HepG2 (cell line): ENCODE measurements around the gene ZNF547. TPM values are rescaled to one million over a fixed set of nuclear protein-coding genes. Genes with fewer than 3 reads are reported as not detected.

ENCODE experiments used
- ATM ChIP-seq: fragments of 450-650 bp; IDR thresholded peaks from 2 replicates; pipeline ENCODE4 v1.7.1; 2017; ENCODE audit warnings: mild to moderate bottlenecking, borderline replicate concordance
- GFI1 ChIP-seq: sonication (generic); formaldehyde crosslinking; IDR thresholded peaks from 2 replicates; pipeline ENCODE4 v1.5.0; 2020; ENCODE audit warnings: missing genetic modification reagents, mild to moderate bottlenecking, borderline replicate concordance
- HDAC2 ChIP-seq: sonication (generic); formaldehyde crosslinking; IDR thresholded peaks from 2 replicates; pipeline ENCODE4 v1.4.0; 2020; ENCODE audit warnings: missing genetic modification reagents
- HNF1A ChIP-seq, 2 experiments: sonication (generic) in 1 of 2; formaldehyde crosslinking in 1 of 2; IDR thresholded peaks; 2 replicates each; pipeline versions ENCODE4 v1.4.0 to v1.6.1; 2016 to 2020; ENCODE audit warnings: borderline replicate concordance in 1 of 2, low read depth in 1 of 2, mild to moderate bottlenecking in 1 of 2, missing genetic modification reagents in 1 of 2
- KIAA2018 ChIP-seq: sonication (generic); formaldehyde crosslinking; IDR thresholded peaks from 2 replicates; pipeline ENCODE4 v1.5.0; 2020; ENCODE audit warnings: mild to moderate bottlenecking, missing genetic modification reagents, borderline replicate concordance
- NCOR1 ChIP-seq: fragments of 200-600 bp; sonication (generic); IDR thresholded peaks from 2 replicates; pipeline ENCODE4 v1.7.0; 2017; ENCODE audit warnings: antibody characterized with exemption, low read length, borderline replicate concordance
- ZFX ChIP-seq: sonication (generic); formaldehyde crosslinking; IDR thresholded peaks from 2 replicates; pipeline ENCODE4 v1.4.0; 2020; ENCODE audit warnings: mild to moderate bottlenecking, low read depth, missing genetic modification reagents, moderate library complexity
- ZMYM3 ChIP-seq: sonication (generic); formaldehyde crosslinking; IDR thresholded peaks from 2 replicates; pipeline ENCODE4 v1.5.1; 2020; ENCODE audit warnings: mild to moderate bottlenecking, missing genetic modification reagents
- ZNF281 ChIP-seq: sonication (generic); formaldehyde crosslinking; IDR thresholded peaks from 2 replicates; pipeline ENCODE4 v1.4.0; 2020; ENCODE audit warnings: missing genetic modification reagents, borderline replicate concordance
- ZNF296 ChIP-seq: sonication (generic); formaldehyde crosslinking; conservative IDR thresholded peaks from 2 replicates; pipeline ENCODE4 v1.5.0; 2020; ENCODE audit warnings: mild to moderate bottlenecking, missing genetic modification reagents
- ZNF383 ChIP-seq: sonication (generic); formaldehyde crosslinking; IDR thresholded peaks from 2 replicates; pipeline ENCODE4 v1.4.0; 2020; ENCODE audit warnings: missing genetic modification reagents, mild to moderate bottlenecking, borderline replicate concordance
- ZNF564 ChIP-seq: sonication (generic); formaldehyde crosslinking; IDR thresholded peaks from 2 replicates; pipeline ENCODE4 v1.8.1; 2023; ENCODE audit warnings: mild to moderate bottlenecking, missing genetic modification reagents
- polyA plus RNA-seq, 8 experiments: library from polyadenylated mRNA; depleted of rRNA in 3 of 8; stranded (reverse) in 7 of 8; unstranded in 1 of 8; fragments of >200 nt; fragmentation: Illumina TruSeq in 4 of 8; extraction: Trizol in 4 of 8; gene quantifications; 2 replicates each; pipeline versions ENCODE4 v1.2.1 to v1.2.3, GENCODE V29; 2011 to 2016; ENCODE audit warnings: low read depth in 4 of 8, missing spikeins in 1 of 8, mixed read lengths in 1 of 8; ENCODE audit not compliant: insufficient read depth in 1 of 8
- total RNA-seq, 5 experiments: library from RNA; depleted of rRNA; stranded (reverse); fragments of >200 nt; fragmentation: Illumina TruSeq; extraction: Trizol; gene quantifications; 2 replicates each; pipeline ENCODE4 v1.2.3, GENCODE V29; 2016; ENCODE audit warnings: low read depth in 1 of 5

The ZNF547 gene
- total and polyA plus RNA-seq, 2 of the 13 experiments (the other 11 are each of a cell fraction or from before 2014, with no cell fraction given), result 2.0 to 2.6 TPM

- TF ChIP-seq KIAA2018, result no peak
- TF ChIP-seq ATM, result no peak
- no peak for TF ChIP-seq ZNF296 (CRISPR knock-in tag)
- no peak for TF ChIP-seq ZNF383 (CRISPR knock-in tag)
- no peak for TF ChIP-seq HNF1A (IDR thresholded peaks at IDR 0.05; ENCODE audit: low read depth)
- TF ChIP-seq HNF1A (CRISPR knock-in tag; IDR thresholded peaks at IDR 0.05; ENCODE audit: borderline replicate concordance), result peak; percentile 64; the same call in 1 of the 2 replicates
- TF ChIP-seq ZNF281, result no peak
- no peak; the same call in 1 of the 2 replicates for TF ChIP-seq NCOR1
- TF ChIP-seq ZMYM3 (CRISPR knock-in tag), result no peak
- TF ChIP-seq ZNF564 (CRISPR knock-in tag), result 0 out of 2 replicates have a peak, but pooled peaks have one; percentile 43
- TF ChIP-seq GFI1 (CRISPR knock-in tag), result 0 out of 2 replicates have a peak, but pooled peaks have one; percentile 3
- peak; percentile 45 for TF ChIP-seq ZFX (CRISPR knock-in tag)
- peak; percentile 71; the same call in 1 of the 2 replicates for TF ChIP-seq HDAC2 (CRISPR knock-in tag)
Observed at GRCh38 chr19:57362997-57363687, at the start of gene ZNF547, which contains the start of gene TRAPPC2B (continued).
